Measurements from ENCODE around the gene TSPAN10. TPM values are rescaled to one million over a fixed set of nuclear protein-coding genes. Genes with fewer than 3 reads are reported as not detected.

Gene TSPAN10
- total and polyA plus RNA-seq, 2 of the 4 experiments (the other 2 are of a cell fraction), result 1.4 to 4.5 TPM

- peaks cover 8% of the 10 kb centered on the region for H3K9me1 ChIP-seq (ENCODE audit: insufficient read depth, low read length)
- no peaks in the 10 kb centered on the region for H3K9me3 ChIP-seq (ENCODE audit: control insufficient read depth, insufficient read depth, low read length)
- H3K27me3 ChIP-seq (ENCODE audit: control insufficient read depth, insufficient read depth, low read length), result no peaks in the 10 kb centered on the region
- ATAC-seq (ENCODE audit: low read depth) (no peak), DNase-seq (no peak)
- intact Hi-C loops (cut with micrococcal nuclease) (no loop called here), in situ Hi-C loops (cut with MboI; ENCODE audit: low sequenced_read_pairs) (no loop called here), dilution Hi-C loops (cut with HindIII; ENCODE audit: low sequenced_read_pairs, unreplicated experiment) (no loop called here)
- H4K91ac ChIP-seq (ENCODE audit: insufficient read depth, low read depth, low read length), result no peak within 1 kb of the TSS
- no peak within 1 kb of the TSS for H3K27ac ChIP-seq (ENCODE audit: insufficient read depth, low read length)
- H3K4ac ChIP-seq (ENCODE audit: low read depth, low read length), result no peak within 1 kb of the TSS
- H4K5ac ChIP-seq (ENCODE audit: low read depth, low read length), result no peak within 1 kb of the TSS
- H3K56ac ChIP-seq (ENCODE audit: extremely low read depth, insufficient read depth, low read length), result no peak within 1 kb of the TSS
- H2BK15ac ChIP-seq (ENCODE audit: low read depth, low read length), result no peak within 1 kb of the TSS
- TF ChIP-seq NFE2L2 (IDR thresholded peaks at IDR 0.05; ENCODE audit: low read depth, low read length), result no peak
- no peak within 1 kb of the TSS for H3K14ac ChIP-seq (replicated peaks; ENCODE audit: low read depth, low read length)
- POLR2A ChIA-PET (ENCODE audit: unreplicated experiment), result no interaction called here
- 92% methylated on average over 11 of the region's 15 CpGs; no CpG with 5 or more reads in 1 of the 2 experiments for WGBS, 2 experiments (ENCODE audit: extremely low coverage in 2 of 2, insufficient read length in 1 of 2)
- peaks cover 3% of the 10 kb centered on the region; the same call in 1 of the 2 replicates for H4K20me1 ChIP-seq (ENCODE audit: insufficient read depth, low read length)
- BruUV-seq (replicated peaks), result no TSS peak
- H3K79me1 ChIP-seq (ENCODE audit: low read depth in 1 of 2, low read length in 2 of 2), result no peaks in the 10 kb centered on the region
- H3K36me3 ChIP-seq (ENCODE audit: control insufficient read depth, insufficient read depth, low read length), result no peaks in the 10 kb centered on the region
- H4K8ac ChIP-seq (ENCODE audit: low read depth in 2 of 2, low read length in 2 of 2), result no peak within 1 kb of the TSS
- peaks cover 6% of the 10 kb centered on the region for H3K4me1 ChIP-seq (ENCODE audit: control insufficient read depth, insufficient read depth, low read length)
- peak within 1 kb of the TSS; percentile 32 for H2AFZ ChIP-seq (replicated peaks; ENCODE audit: low read length, poor library complexity)
- no peak within 1 kb of the TSS for H2AK9ac ChIP-seq (replicated peaks; ENCODE audit: low read depth, low read length, poor library complexity)
- H2AK5ac ChIP-seq (ENCODE audit: low read depth, low read length), result no peak within 1 kb of the TSS
- H3K23ac ChIP-seq (ENCODE audit: low read depth, low read length), result no peak within 1 kb of the TSS
- H3K9ac ChIP-seq (ENCODE audit: low read depth, low read length), result no peak within 1 kb of the TSS
- H2BK20ac ChIP-seq (ENCODE audit: low read depth, low read length), result no peak within 1 kb of the TSS
- H2BK120ac ChIP-seq (ENCODE audit: low read depth, low read length), result no peak within 1 kb of the TSS
- H2BK5ac ChIP-seq (ENCODE audit: low read depth, low read length, poor library complexity, severe bottlenecking), result no peak within 1 kb of the TSS
- CTCF ChIA-PET, result no interaction called here
- H3K4me3 ChIP-seq (ENCODE audit: insufficient read depth, low read depth, low read length), result no peak within 1 kb of the TSS
- no peak within 1 kb of the TSS for H3K4me2 ChIP-seq (ENCODE audit: low read depth, low read length)
- no peak within 1 kb of the TSS for H3K18ac ChIP-seq (ENCODE audit: low read depth, low read length)
Observed at GRCh38 chr17:81656118-81656743, 19.2 kb downstream of the TSPAN10 start, which contains the start of gene PDE6G. Gene PDE6G, minus strand, starts transcription at chr17:81656542. Its CDS starts 3,237 bp downstream, at chr17:81653305.
